PC-9 (cell line): ENCODE measurements around the gene DNAJB12.

Experiments
- CTCF ChIP-seq: fragments of 200-600 bp; sonication (generic); conservative IDR thresholded peaks from 2 replicates; pipeline ENCODE4 v1.6.1; 2017; ENCODE audit warnings: mixed run types, antibody characterized with exemption, mild to moderate bottlenecking, moderate library complexity
- EZH2 ChIP-seq: fragments of 200-600 bp; sonication (generic); IDR thresholded peaks from 2 replicates; pipeline ENCODE4 v1.8.0; 2017; ENCODE audit warnings: antibody characterized with exemption, low read depth

GRCh38 chr10:72323771-72324191 lies 30.9 kb downstream of the DNAJB12 start:
- TF ChIP-seq CTCF = no peak
- no peak for TF ChIP-seq EZH2
